B cell (primary cell): ENCODE data around the gene UBE2D1. TPM values are rescaled to one million over a fixed set of nuclear protein-coding genes. Genes with fewer than 3 reads are reported as not detected.

Experiments
- ATAC-seq: fragments of 200-7000 bp; cut with Tn5 transposase; one replicate; pipeline ENCODE4 v1.10.0; 2021; ENCODE audit warnings: low read depth, mild to moderate bottlenecking, moderate number of reproducible peaks, moderate library complexity
- CTCF ChIA-PET: fragments of 350-600 bp; sonication (Branson Sonifier 250); formaldehyde crosslinking; loops from one replicate; lab custom pipeline; 2021; ENCODE audit warnings: antibody characterized with exemption, inconsistent platforms; lab: Charles Lee
- POLR2A ChIA-PET: fragments of 350-600 bp; sonication (Branson Sonifier 250); formaldehyde crosslinking; loops from one replicate; lab custom pipeline; 2021; ENCODE audit warnings: antibody characterized with exemption; lab: Charles Lee
- DNase-seq: peaks from one replicate; pipeline ENCODE4 v3.0.0; 2013
- H2AFZ ChIP-seq: 2 replicates; pipeline ENCODE4 v1.6.1; 2012; ENCODE audit warnings: mild to moderate bottlenecking, low read depth, low read length; ENCODE audit not compliant: insufficient read depth, poor library complexity, severe bottlenecking
- H3K27ac ChIP-seq, 2 donors: 1 replicate in 1 of 2; 2 replicates in 1 of 2; pipeline ENCODE4 v1.5.1; 2012 to 2013; ENCODE audit warnings: low read length in 2 of 2, mild to moderate bottlenecking in 2 of 2, moderate library complexity in 1 of 2
- H3K27me3 ChIP-seq, 4 experiments: fragments of 200-600 bp in 1 of 4; sonication (generic) in 1 of 4; replicated peaks in 1 of 4; 1 replicate in 2 of 4; 2 replicates in 2 of 4; pipeline versions ENCODE4 v1.6.1 to v1.7.0; 2013 to 2016; ENCODE audit warnings: low read length in 3 of 4, mild to moderate bottlenecking in 2 of 4, mixed read lengths in 1 of 4, moderate library complexity in 1 of 4; ENCODE audit not compliant: insufficient read depth in 4 of 4, control insufficient read depth in 3 of 4; ENCODE audit errors: control extremely low read depth in 1 of 4
- H3K36me3 ChIP-seq, 2 experiments: replicated peaks in 1 of 2; 1 replicate in 1 of 2; 2 replicates in 1 of 2; pipeline versions ENCODE4 v1.6.1 to v1.7.1; 2013; ENCODE audit warnings: low read length in 1 of 2; ENCODE audit not compliant: insufficient read depth in 2 of 2, control insufficient read depth in 1 of 2; ENCODE audit errors: control extremely low read depth in 1 of 2, extremely low read depth in 1 of 2
- H3K4me1 ChIP-seq, 2 donors: fragments of 200-600 bp in 1 of 2; sonication (generic) in 1 of 2; 1 replicate in 1 of 2; 2 replicates in 1 of 2; pipeline versions ENCODE4 v1.5.1 to v1.6.1; 2013 to 2017; ENCODE audit warnings: low read length in 2 of 2; ENCODE audit not compliant: control insufficient read depth in 2 of 2, insufficient read depth in 2 of 2
- H3K4me2 ChIP-seq: replicated peaks from 2 replicates; pipeline ENCODE3; 2012; ENCODE audit warnings: mild to moderate bottlenecking, low read depth, low read length; ENCODE audit not compliant: poor library complexity, severe bottlenecking
- H3K4me3 ChIP-seq, 5 experiments: fragments of 200-600 bp in 1 of 5; sonication (generic) in 1 of 5; 1 replicate in 3 of 5; 2 replicates in 2 of 5; pipeline versions ENCODE4 v1.5.1 to v1.7.0; 2011 to 2016; ENCODE audit warnings: low read length in 4 of 5, mild to moderate bottlenecking in 4 of 5, low read depth in 2 of 5, control low read depth in 1 of 5, moderate library complexity in 1 of 5; ENCODE audit not compliant: insufficient read depth in 1 of 5; ENCODE audit errors: control extremely low read depth in 1 of 5, extremely low read depth in 1 of 5
- H3K79me2 ChIP-seq: fragments of 200-600 bp; sonication (generic); one replicate; pipeline ENCODE4 v1.6.0; 2016; ENCODE audit warnings: low read length; ENCODE audit not compliant: control insufficient read depth, insufficient read depth
- H3K9ac ChIP-seq: fragments of 200-600 bp; sonication (generic); 2 replicates; pipeline ENCODE4 v1.6.1; 2017; ENCODE audit warnings: mild to moderate bottlenecking, low read length, moderate library complexity
- H3K9me3 ChIP-seq, 3 donors: one replicate each; pipeline versions ENCODE4 v1.6.1 to v1.7.1; 2013; ENCODE audit warnings: low read length in 2 of 3; ENCODE audit not compliant: control insufficient read depth in 2 of 3, insufficient read depth in 1 of 3; ENCODE audit errors: control extremely low read depth in 1 of 3
- H4K20me1 ChIP-seq: 2 replicates; pipeline ENCODE4 v1.6.0; 2012; ENCODE audit warnings: mild to moderate bottlenecking, low read length; ENCODE audit not compliant: insufficient read depth, control insufficient read depth, poor library complexity, severe bottlenecking
- H3K27ac Mint-ChIP-seq: one replicate; pipeline ENCODE4 v1.8.0; 2021; ENCODE audit warnings: mixed read lengths
- H3K27me3 Mint-ChIP-seq: one replicate; pipeline ENCODE4 v1.8.0; 2021; ENCODE audit warnings: mixed read lengths
- H3K4me1 Mint-ChIP-seq: one replicate; pipeline ENCODE4 v1.8.0; 2021; ENCODE audit warnings: mixed read lengths
- H3K4me3 Mint-ChIP-seq: one replicate; pipeline ENCODE4 v1.8.0; 2021; ENCODE audit warnings: mixed read lengths
- H3K9me3 Mint-ChIP-seq: one replicate; pipeline ENCODE4 v1.8.0; 2022; ENCODE audit warnings: mixed read lengths; ENCODE audit not compliant: insufficient read depth
- CTCF ChIP-seq: fragments of 200-600 bp; IDR thresholded peaks from one replicate; pipeline ENCODE4 v1.8.0; 2022; ENCODE audit warnings: antibody characterized with exemption, mild to moderate bottlenecking
- EZH2 ChIP-seq: IDR thresholded peaks from 2 replicates; pipeline ENCODE4 v1.6.1; 2012; ENCODE audit warnings: borderline replicate concordance, low read depth, mild to moderate bottlenecking, moderate library complexity, low read length; ENCODE audit not compliant: insufficient read depth, poor library complexity, severe bottlenecking
- WGBS: methylation state at CpG from one replicate; pipeline ENCODE4 v1.1.5; 2013; ENCODE audit warnings: missing lambda C conversion rate; ENCODE audit not compliant: insufficient coverage; 5-methylcytosine and 5-hydroxymethylcytosine counted together
- intact Hi-C: fragments of 100-400 bp; cut with micrococcal nuclease; formaldehyde crosslinking; loops from one replicate; pipeline ENCODE4 v1.10.0; 2022
- polyA plus RNA-seq: library from polyadenylated mRNA; depleted of rRNA; stranded (reverse); fragments of >200 nt; gene quantifications from 2 replicates; pipeline ENCODE4 v1.2.3, GENCODE V29; 2012
- total RNA-seq, 2 donors: library from RNA; stranded (reverse); fragments of 120-200 nt in 1 of 2; gene quantifications; 1 replicate in 1 of 2; 2 replicates in 1 of 2; pipeline versions ENCODE4 v1.2.3 to v1.2.4, GENCODE V29; 2013 to 2022

The UBE2D1 gene
- total and polyA plus RNA-seq, 2 donors (not counting 1 experiment from before 2014, with no cell fraction given) = 8.5 to 12.6 TPM

GRCh38 chr10:58293989-58294388 is 40.8 kb upstream of the UBE2D1 start:
- Histone ChIP-seq H4K20me1 (no peaks in the 10 kb centered on the region), H3K79me2 (no peaks in the 10 kb centered on the region), H3K9ac (no peak overlapping the region), H3K9me3 (no peaks in the 10 kb centered on the region), H3K27ac (no peak overlapping the region), H3K4me1 (no peaks in the 10 kb centered on the region), H3K4me3 (no peak overlapping the region), H3K4me2 (no peak overlapping the region), H3K36me3 (peaks cover 0 to 2% of the 10 kb centered on the region in 2 experiments), H3K27me3 (no peaks in the 10 kb centered on the region), H2AFZ (no peak overlapping the region)
- ChIA-PET POLR2A (no interaction called here), CTCF (interaction anchor here (5.5 to 9.0 kb wide), 2 partner anchors 12 to 119 kb away, joined by 23 to 407 read pairs; no protein-coding TSS in a partner anchor)
- Mint-ChIP-seq H3K4me3 (no peak overlapping the region), H3K4me1 (no peaks in the 10 kb centered on the region), H3K27ac (no peak overlapping the region), H3K27me3 (no peaks in the 10 kb centered on the region), H3K9me3 (no peaks in the 10 kb centered on the region)
- ATAC-seq (no peak), DNase-seq (no peak)
- TF ChIP-seq EZH2 = no peak
- TF ChIP-seq CTCF = no peak
- WGBS = no CpG with 5 or more reads among the region's 5 CpGs
- intact Hi-C loops = loop anchor here (10.0 kb wide), 1 partner anchor 491 kb away; no protein-coding TSS in a partner anchor

GRCh38 chr10:58299580-58299979 is 35.2 kb upstream of the UBE2D1 start:
- TF ChIP-seq EZH2 (no peak), CTCF (peak; percentile 92)
- Mint-ChIP-seq H3K27me3 (peaks cover 21% of the 10 kb centered on the region), H3K4me1 (peaks cover 3% of the 10 kb centered on the region), H3K9me3 (no peaks in the 10 kb centered on the region), H3K4me3 (no peak overlapping the region), H3K27ac (no peak overlapping the region)
- no peak overlapping the region for H3K9ac ChIP-seq
- intact Hi-C loops = loop anchor here (1.0 to 10.0 kb wide), 3 partner anchors 35 to 485 kb away; partner anchors contain the start of genes TFAM and UBE2D1
- H2AFZ ChIP-seq = no peak overlapping the region
- H3K4me1 ChIP-seq = no peaks in the 10 kb centered on the region
- H3K27me3 ChIP-seq = peaks cover 0 to 7% (median 4%) of the 10 kb centered on the region in 4 experiments
- no peak overlapping the region for H3K4me2 ChIP-seq
- no peaks in the 10 kb centered on the region for H3K79me2 ChIP-seq
- ChIA-PET POLR2A (no interaction called here), CTCF (interaction anchor here (0.6 to 3.4 kb wide), 32 partner anchors 9 to 1532 kb away, joined by 3 to 26 read pairs (median 4); partner anchors contain the start of genes IPMK and TFAM)
- DNase-seq (peak; percentile 76), ATAC-seq (peak; percentile 77)
- no peaks in the 10 kb centered on the region for H4K20me1 ChIP-seq
- H3K36me3 ChIP-seq = no peaks in the 10 kb centered on the region
- 50% methylated on average over 2 of the region's 4 CpGs for WGBS
- H3K27ac ChIP-seq = no peak overlapping the region
- no peaks in the 10 kb centered on the region for H3K9me3 ChIP-seq
- no peak overlapping the region for H3K4me3 ChIP-seq
